Fibroblast of the aortic adventitia (primary cell): ENCODE measurements around the gene TBC1D2. TPM values are rescaled to one million over a fixed set of nuclear protein-coding genes. Genes with fewer than 3 reads are reported as not detected.
A peak's percentile ranks its signal among the peaks of the same experiment; 100 is the strongest.

Experiments used
- DNase-seq: peaks from one replicate; pipeline ENCODE4 v3.0.0-alpha.2; 2010; ENCODE audit warnings: low read depth
- H3K4me3 ChIP-seq: 2 replicates; pipeline ENCODE4 v1.5.1; 2011; ENCODE audit warnings: low read depth, mild to moderate bottlenecking, control low read depth, low read length, moderate library complexity
- CTCF ChIP-seq: IDR thresholded peaks from 2 replicates; pipeline ENCODE4 v1.5.1; 2011; ENCODE audit warnings: mild to moderate bottlenecking, low read length, control low read depth, inconsistent platforms; ENCODE audit not compliant: insufficient read depth
- total RNA-seq: library from RNA; depleted of rRNA; stranded (reverse); fragments of >200 nt; gene quantifications from 2 replicates; pipeline ENCODE4 v1.2.3, GENCODE V29; 2012; ENCODE audit warnings: low replicate concordance

TBC1D2 gene
- 15.9 and 20.7 TPM in 2 replicates for total RNA-seq

GRCh38 chr9:98255578-98256296, at the start of gene TBC1D2:
Gene TBC1D2 (minus strand): TSS chr9:98255649. CDS start chr9:98255541, 108 bp downstream.
- DNase-seq = peak; percentile 93
- peak within 1 kb of the TSS; percentile 94 for H3K4me3 ChIP-seq
- peak; percentile 50 for TF ChIP-seq CTCF

GRCh38 chr9:98304381-98304780, 48.9 kb upstream of the TBC1D2 start:
- no peak for DNase-seq
- TF ChIP-seq CTCF = no peak
- H3K4me3 ChIP-seq = no peak overlapping the region

GRCh38 chr9:98303633-98304125, 48.2 kb upstream of the TBC1D2 start:
- no peak for DNase-seq
- no peak overlapping the region for H3K4me3 ChIP-seq
- no peak for TF ChIP-seq CTCF

- no peak for DNase-seq
- TF ChIP-seq CTCF = no peak
- H3K4me3 ChIP-seq = no peak overlapping the region
These were observed 47.6 kb upstream of the TBC1D2 start for GRCh38 chr9:98302938-98303632.

GRCh38 chr9:98302150-98302549, 46.7 kb upstream of the TBC1D2 start:
- H3K4me3 ChIP-seq = no peak overlapping the region
- no peak for DNase-seq
- no peak for TF ChIP-seq CTCF

GRCh38 chr9:98300611-98301010, 45.2 kb upstream of the TBC1D2 start:
- DNase-seq = no peak
- H3K4me3 ChIP-seq = no peak overlapping the region
- no peak for TF ChIP-seq CTCF
